Measurements from ENCODE around the gene ROBO1.

DNA sequence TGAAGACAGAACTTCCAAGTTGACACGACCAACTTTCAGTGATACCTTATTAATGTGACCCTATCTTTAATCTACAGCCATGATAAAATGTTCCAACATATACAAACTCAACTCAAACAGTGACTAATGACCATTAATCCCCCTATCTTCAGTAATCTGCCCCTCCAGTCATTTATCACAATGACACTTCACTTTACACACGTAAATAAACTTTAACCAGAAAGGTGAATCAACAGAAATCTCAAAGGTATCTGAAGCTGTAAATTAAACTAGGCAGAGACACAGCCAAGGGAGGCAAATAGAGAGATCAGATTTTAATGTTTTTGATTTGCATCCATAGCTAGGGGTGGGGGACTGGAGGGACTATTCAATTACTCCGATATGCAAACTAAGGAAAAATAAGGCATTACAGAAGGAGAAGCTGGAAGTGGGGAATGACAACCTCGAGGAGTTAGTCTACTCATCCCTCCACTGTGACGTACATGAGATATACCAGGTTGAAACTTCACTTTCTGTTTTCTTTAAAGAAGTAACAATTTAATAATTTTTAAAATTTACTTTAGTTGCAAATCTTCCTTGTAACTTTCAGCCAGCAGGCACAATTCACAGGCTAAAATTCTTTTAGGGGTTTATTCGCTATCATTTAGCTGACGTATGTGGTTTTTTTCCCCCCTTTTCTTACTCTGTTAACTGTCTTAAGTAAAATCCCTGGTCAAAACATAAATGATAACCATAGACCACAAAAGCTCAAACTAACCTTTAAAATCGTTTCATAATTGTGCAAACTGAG lies 751.0 kb downstream of the ROBO1 start:
- TF ChIP-seq, protein P1, sequence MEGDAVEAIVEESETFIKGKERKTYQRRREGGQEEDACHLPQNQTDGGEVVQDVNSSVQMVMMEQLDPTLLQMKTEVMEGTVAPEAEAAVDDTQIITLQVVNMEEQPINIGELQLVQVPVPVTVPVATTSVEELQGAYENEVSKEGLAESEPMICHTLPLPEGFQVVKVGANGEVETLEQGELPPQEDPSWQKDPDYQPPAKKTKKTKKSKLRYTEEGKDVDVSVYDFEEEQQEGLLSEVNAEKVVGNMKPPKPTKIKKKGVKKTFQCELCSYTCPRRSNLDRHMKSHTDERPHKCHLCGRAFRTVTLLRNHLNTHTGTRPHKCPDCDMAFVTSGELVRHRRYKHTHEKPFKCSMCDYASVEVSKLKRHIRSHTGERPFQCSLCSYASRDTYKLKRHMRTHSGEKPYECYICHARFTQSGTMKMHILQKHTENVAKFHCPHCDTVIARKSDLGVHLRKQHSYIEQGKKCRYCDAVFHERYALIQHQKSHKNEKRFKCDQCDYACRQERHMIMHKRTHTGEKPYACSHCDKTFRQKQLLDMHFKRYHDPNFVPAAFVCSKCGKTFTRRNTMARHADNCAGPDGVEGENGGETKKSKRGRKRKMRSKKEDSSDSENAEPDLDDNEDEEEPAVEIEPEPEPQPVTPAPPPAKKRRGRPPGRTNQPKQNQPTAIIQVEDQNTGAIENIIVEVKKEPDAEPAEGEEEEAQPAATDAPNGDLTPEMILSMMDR (IDR thresholded peaks at IDR 0.05; ENCODE audit: borderline replicate concordance, extremely low read depth, low read length, poor library complexity, severe bottlenecking): no peak
- TF ChIP-seq EZH2 (IDR thresholded peaks at IDR 0.05; ENCODE audit: borderline replicate concordance, low read depth, low read length, severe bottlenecking): no peak
